ENCODE data around the gene WIPF1.

The WIPF1 gene

GRCh38 chr2:174524527-174524926 lies 73.1 kb downstream of the WIPF1 start:
- no peak for DNase-seq
- H3K36me3 Mint-ChIP-seq (ENCODE audit: low read depth), result no peaks in the 10 kb centered on the region
- H3K9me3 Mint-ChIP-seq, result peaks cover 21% of the 10 kb centered on the region
- H3K27me3 Mint-ChIP-seq (ENCODE audit: low read depth, poor library complexity), result peaks cover 13% of the 10 kb centered on the region
- H3K27ac Mint-ChIP-seq, result no peak overlapping the region
- no peak for TF ChIP-seq CTCF (IDR thresholded peaks at IDR 0.05)
- H3K4me1 Mint-ChIP-seq, result no peaks in the 10 kb centered on the region
- no peak overlapping the region for H3K4me3 Mint-ChIP-seq

GRCh38 chr2:174522553-174522952 lies 75.1 kb downstream of the WIPF1 start:
- Mint-ChIP-seq H3K4me1 (no peaks in the 10 kb centered on the region), H3K4me3 (no peak overlapping the region), H3K27ac (no peak overlapping the region), H3K36me3 (ENCODE audit: low read depth) (no peaks in the 10 kb centered on the region), H3K27me3 (ENCODE audit: low read depth, poor library complexity) (peaks cover 16% of the 10 kb centered on the region), H3K9me3 (peaks cover 9% of the 10 kb centered on the region)
- TF ChIP-seq CTCF (IDR thresholded peaks at IDR 0.05), result no peak
- no peak for DNase-seq

- DNase-seq, result no peak
- TF ChIP-seq CTCF (IDR thresholded peaks at IDR 0.05), result no peak
- peaks cover 25% of the 10 kb centered on the region for H3K9me3 Mint-ChIP-seq
- no peak overlapping the region for H3K4me3 Mint-ChIP-seq
- no peaks in the 10 kb centered on the region for H3K4me1 Mint-ChIP-seq
- peaks cover 4% of the 10 kb centered on the region for H3K36me3 Mint-ChIP-seq (ENCODE audit: low read depth)
- peaks cover 14% of the 10 kb centered on the region for H3K27me3 Mint-ChIP-seq (ENCODE audit: low read depth, poor library complexity)
- no peak overlapping the region for H3K27ac Mint-ChIP-seq
These were observed 79.2 kb downstream of the WIPF1 start for GRCh38 chr2:174518395-174518794.

GRCh38 chr2:174516501-174517378 lies 80.9 kb downstream of the WIPF1 start:
- DNase-seq, result no peak
- Mint-ChIP-seq H3K4me1 (no peaks in the 10 kb centered on the region), H3K27ac (no peak overlapping the region), H3K27me3 (ENCODE audit: low read depth, poor library complexity) (peaks cover 14% of the 10 kb centered on the region), H3K36me3 (ENCODE audit: low read depth) (peaks cover 12% of the 10 kb centered on the region), H3K9me3 (peaks cover 41% of the 10 kb centered on the region), H3K4me3 (no peak overlapping the region)
- TF ChIP-seq CTCF (IDR thresholded peaks at IDR 0.05), result no peak

- Mint-ChIP-seq H3K4me1 (no peaks in the 10 kb centered on the region), H3K27ac (no peak overlapping the region), H3K4me3 (no peak overlapping the region), H3K27me3 (ENCODE audit: low read depth, poor library complexity) (peaks cover 10% of the 10 kb centered on the region), H3K9me3 (peaks cover 84% of the 10 kb centered on the region), H3K36me3 (ENCODE audit: low read depth) (peaks cover 25% of the 10 kb centered on the region)
- TF ChIP-seq CTCF (IDR thresholded peaks at IDR 0.05), result no peak
- no peak for DNase-seq
These were observed 85.3 kb downstream of the WIPF1 start for GRCh38 chr2:174512345-174512744.
